ENCODE data around the gene STXBP1. TPM values are rescaled to one million over a fixed set of nuclear protein-coding genes. Genes with fewer than 3 reads are reported as not detected.

Gene STXBP1
- total and polyA plus RNA-seq, 2 experiments from 2014 or later, result 27.0 to 95.5 TPM

DNA sequence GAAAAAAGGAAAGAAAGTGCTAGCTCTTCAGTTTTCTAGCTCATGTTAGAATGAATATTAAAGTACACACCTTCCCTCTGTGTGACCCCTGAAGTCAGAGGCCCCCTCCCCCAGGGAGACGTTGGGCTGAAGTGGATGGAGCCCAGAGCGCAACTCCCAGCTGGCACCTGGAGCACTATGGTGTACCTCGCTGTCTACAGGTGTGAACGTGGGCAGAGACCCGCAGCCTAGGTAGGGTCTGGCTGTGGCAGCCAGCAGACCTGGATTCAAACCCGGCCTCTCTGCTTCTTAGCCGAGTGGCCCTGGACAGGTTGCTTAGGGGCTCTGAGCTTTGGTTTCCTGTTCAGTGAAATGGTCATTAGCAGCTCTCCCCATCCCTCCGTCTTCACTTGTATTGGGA lies 116.7 kb downstream of the STXBP1 start:
- H3K27ac ChIP-seq, result no peak overlapping the region
- H3K27me3 ChIP-seq, result no peaks in the 10 kb centered on the region
- no peak overlapping the region for H3K4me3 ChIP-seq
- H3K4me1 ChIP-seq (ENCODE audit: low read depth), result peaks cover 5% of the 10 kb centered on the region
- no peaks in the 10 kb centered on the region for H3K9me3 ChIP-seq (ENCODE audit: low read depth)
- no peak for DNase-seq (ENCODE audit: low read depth in 1 of 2, low spot score in 1 of 2)
- H3K36me3 ChIP-seq, result no peaks in the 10 kb centered on the region
- TF ChIP-seq CTCF (IDR thresholded peaks at IDR 0.05; ENCODE audit: low read depth, low read length), result no peak

DNA sequence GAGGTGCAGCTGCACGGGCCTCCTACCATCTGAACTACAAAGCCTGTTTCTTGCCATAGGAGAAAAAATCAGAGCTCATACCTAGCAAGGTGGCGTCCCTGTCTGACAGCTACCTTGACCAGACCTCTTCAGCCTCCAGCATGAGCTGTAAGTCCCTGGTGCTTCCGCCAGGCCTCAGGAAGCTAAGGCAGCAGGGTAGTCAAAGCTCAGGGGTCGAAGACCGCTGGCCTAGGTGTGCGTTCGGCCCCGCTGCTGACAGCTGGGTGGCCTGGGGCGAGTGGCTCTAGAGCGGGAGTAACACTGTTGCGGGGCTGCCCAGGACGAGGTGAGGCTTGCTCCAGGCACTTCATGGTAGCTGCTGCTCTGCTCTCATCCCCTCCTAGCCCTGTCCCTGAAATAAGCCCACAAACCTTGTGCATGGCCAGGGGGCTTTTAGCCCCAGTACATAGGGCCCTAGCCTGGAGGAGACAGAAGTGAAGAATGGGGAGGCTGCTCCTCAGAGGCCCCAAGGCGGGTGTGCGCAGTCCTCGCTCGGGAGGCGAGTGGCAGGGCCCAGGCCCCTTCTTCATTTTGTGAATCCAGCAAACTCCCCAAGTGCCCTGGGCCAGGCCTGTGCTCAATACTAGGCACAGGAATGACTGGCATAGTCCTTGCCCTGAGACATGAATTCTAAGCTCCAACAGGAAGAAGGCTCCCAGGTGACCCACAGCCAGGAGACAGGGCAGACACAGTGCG lies 117.6 kb downstream of the STXBP1 start:
- H3K4me1 ChIP-seq (ENCODE audit: low read depth), result no peaks in the 10 kb centered on the region
- no peak for TF ChIP-seq CTCF (IDR thresholded peaks at IDR 0.05; ENCODE audit: low read depth, low read length)
- H3K4me3 ChIP-seq, result no peak overlapping the region
- H3K27me3 ChIP-seq, result no peaks in the 10 kb centered on the region
- no peaks in the 10 kb centered on the region for H3K9me3 ChIP-seq (ENCODE audit: low read depth)
- H3K36me3 ChIP-seq, result no peaks in the 10 kb centered on the region
- no peak for DNase-seq (ENCODE audit: low read depth in 1 of 2, low spot score in 1 of 2)
- H3K27ac ChIP-seq, result no peak overlapping the region

DNA sequence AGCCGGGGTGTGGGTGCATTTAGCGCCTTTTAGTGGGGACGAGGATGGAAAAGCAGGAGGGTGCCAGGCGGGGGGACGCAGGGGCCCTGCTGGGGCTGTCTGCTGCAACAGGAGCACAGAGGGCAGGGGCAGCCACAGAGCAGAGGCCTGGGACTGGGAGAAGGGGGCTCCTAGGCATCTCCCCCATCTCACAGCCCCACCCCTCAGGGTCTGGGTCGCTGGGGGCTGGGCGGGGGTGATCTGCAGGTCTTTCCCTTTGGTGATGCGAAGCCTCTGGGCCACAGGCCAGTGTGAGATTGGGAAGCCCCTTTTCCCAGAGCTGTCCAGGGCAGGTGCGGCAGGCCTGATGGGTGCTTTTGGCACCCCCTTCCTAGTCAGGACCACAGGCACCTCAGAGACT lies 118.2 kb downstream of the STXBP1 start:
- TF ChIP-seq CTCF (IDR thresholded peaks at IDR 0.05; ENCODE audit: low read depth, low read length), result no peak
- no peak overlapping the region for H3K4me3 ChIP-seq
- no peaks in the 10 kb centered on the region for H3K9me3 ChIP-seq (ENCODE audit: low read depth)
- no peaks in the 10 kb centered on the region for H3K36me3 ChIP-seq
- H3K27ac ChIP-seq, result no peak overlapping the region
- no peak for DNase-seq (ENCODE audit: low read depth in 1 of 2, low spot score in 1 of 2)
- H3K27me3 ChIP-seq, result no peaks in the 10 kb centered on the region
- H3K4me1 ChIP-seq (ENCODE audit: low read depth), result no peaks in the 10 kb centered on the region

GRCh38 chr9:127730799-127731410 lies 118.8 kb downstream of the STXBP1 start:
- Histone ChIP-seq H3K27ac (no peak overlapping the region), H3K9me3 (ENCODE audit: low read depth) (no peaks in the 10 kb centered on the region), H3K4me3 (no peak overlapping the region), H3K27me3 (no peaks in the 10 kb centered on the region), H3K4me1 (ENCODE audit: low read depth) (no peaks in the 10 kb centered on the region), H3K36me3 (no peaks in the 10 kb centered on the region)
- no peak for TF ChIP-seq CTCF (IDR thresholded peaks at IDR 0.05; ENCODE audit: low read depth, low read length)
- no peak for DNase-seq (ENCODE audit: low read depth in 1 of 2, low spot score in 1 of 2)

- Histone ChIP-seq H3K4me3 (no peak overlapping the region), H3K36me3 (no peaks in the 10 kb centered on the region), H3K9me3 (ENCODE audit: low read depth) (no peaks in the 10 kb centered on the region), H3K4me1 (ENCODE audit: low read depth) (no peaks in the 10 kb centered on the region), H3K27me3 (no peaks in the 10 kb centered on the region), H3K27ac (no peak overlapping the region)
- TF ChIP-seq CTCF (IDR thresholded peaks at IDR 0.05; ENCODE audit: low read depth, low read length), result no peak
- DNase-seq (ENCODE audit: low read depth in 1 of 2, low spot score in 1 of 2), result no peak
Observed at GRCh38 chr9:127731938-127732337, 119.9 kb downstream of the STXBP1 start.
